Activated T-helper 1 cell treated with anti-CD3 and anti-CD28 coated beads, Interleukin-12 subunit alpha, Interleukin-12 subunit beta, Interleukin-2, Interleukin-4 antibody, amounts not matched to agents 30 ng/mL and 10 ng/mL and 1 ng/mL, durations not matched to agents 14 hours and 24 hours and 36 hours (primary cell): Measurements from ENCODE around the gene NOD1. TPM values are rescaled to one million over a fixed set of nuclear protein-coding genes. Genes with fewer than 3 reads are reported as not detected.

Source experiments
- DNase-seq: peaks from one replicate; pipeline ENCODE4 v3.0.0; 2021; ENCODE audit warnings: low spot score
- H3K27ac Mint-ChIP-seq: one replicate; pipeline ENCODE4 v1.8.0; 2021; ENCODE audit warnings: mild to moderate bottlenecking, mixed read lengths
- H3K27me3 Mint-ChIP-seq: one replicate; pipeline ENCODE4 v1.8.0; 2022; ENCODE audit warnings: mild to moderate bottlenecking, moderate library complexity, mixed read lengths; ENCODE audit not compliant: insufficient read depth
- H3K36me3 Mint-ChIP-seq: one replicate; pipeline ENCODE4 v1.8.0; 2021; ENCODE audit warnings: low read depth, mixed read lengths
- H3K4me1 Mint-ChIP-seq: one replicate; pipeline ENCODE4 v1.8.0; 2021; ENCODE audit warnings: low read depth, mixed read lengths
- H3K4me3 Mint-ChIP-seq: one replicate; pipeline ENCODE4 v1.8.0; 2021; ENCODE audit warnings: mild to moderate bottlenecking, moderate library complexity, mixed read lengths
- H3K9me3 Mint-ChIP-seq: one replicate; pipeline ENCODE4 v1.8.0; 2021; ENCODE audit warnings: mixed read lengths
- intact Hi-C: fragments of 100-400 bp; cut with micrococcal nuclease; formaldehyde crosslinking; loops from one replicate; pipeline ENCODE4 v1.15.1; 2024
- total RNA-seq: library from RNA; stranded (reverse); gene quantifications from 2 replicates; pipeline ENCODE4 v1.2.3, GENCODE V29; 2022

Gene NOD1
- total RNA-seq, 1 donor from 2014 or later, result 9.1 TPM

- Mint-ChIP-seq H3K27ac (no peak overlapping the region), H3K4me3 (no peak overlapping the region), H3K36me3 (no peaks in the 10 kb centered on the region), H3K4me1 (no peaks in the 10 kb centered on the region), H3K9me3 (peaks cover 8% of the 10 kb centered on the region), H3K27me3 (no peaks in the 10 kb centered on the region)
- intact Hi-C loops, result no loop called here
- DNase-seq, result no peak
These were observed 100.3 kb downstream of the NOD1 start for GRCh38 chr7:30378275-30378674.

Other genes with a start within 250 kb of the NOD1 start
- 8.4 and 9.3 TPM in 2 replicates for gene ZNRF2, start 194.2 kb downstream of the NOD1 start, total RNA-seq
- gene GGCT, start 26.0 kb upstream of the NOD1 start, total RNA-seq, result 75.4 and 79.0 TPM in 2 replicates
- gene GARS1, start 116.1 kb upstream of the NOD1 start, total RNA-seq, result 234 and 250 TPM in 2 replicates
- not detected in 2 replicates for gene CRHR2, start 203.7 kb upstream of the NOD1 start, total RNA-seq